HG03565 (cell line): ENCODE results near the gene SH3GL1.

Experiments used
- ATAC-seq: cut with Tn5 transposase; IDR thresholded peaks from one replicate; pipeline ENCODE4 v1.9.1; 2021; ENCODE audit warnings: mild to moderate bottlenecking, moderate library complexity; ENCODE audit not compliant: unreplicated experiment

Gene SH3GL1

DNA sequence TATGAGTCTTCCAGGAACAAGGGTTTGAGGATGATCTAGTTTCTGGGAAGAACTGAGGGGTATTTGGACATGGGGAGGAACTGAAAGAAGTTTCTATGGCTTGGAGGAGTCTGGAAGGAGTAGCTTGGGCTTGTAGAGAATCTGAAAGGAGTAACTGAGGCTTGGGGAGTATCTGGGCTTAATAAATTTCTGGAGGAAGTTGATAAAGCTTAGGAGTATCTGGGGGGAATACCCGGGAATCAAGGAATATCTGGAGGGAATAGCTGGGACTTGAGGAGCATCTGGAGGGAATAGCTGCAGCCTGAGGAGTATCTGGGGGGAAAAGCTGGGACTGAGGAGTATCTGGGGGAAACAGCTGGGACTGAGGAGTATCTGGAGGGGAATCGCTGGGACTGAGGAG lies 79.9 kb downstream of the SH3GL1 start:
- ATAC-seq: no peak

DNA sequence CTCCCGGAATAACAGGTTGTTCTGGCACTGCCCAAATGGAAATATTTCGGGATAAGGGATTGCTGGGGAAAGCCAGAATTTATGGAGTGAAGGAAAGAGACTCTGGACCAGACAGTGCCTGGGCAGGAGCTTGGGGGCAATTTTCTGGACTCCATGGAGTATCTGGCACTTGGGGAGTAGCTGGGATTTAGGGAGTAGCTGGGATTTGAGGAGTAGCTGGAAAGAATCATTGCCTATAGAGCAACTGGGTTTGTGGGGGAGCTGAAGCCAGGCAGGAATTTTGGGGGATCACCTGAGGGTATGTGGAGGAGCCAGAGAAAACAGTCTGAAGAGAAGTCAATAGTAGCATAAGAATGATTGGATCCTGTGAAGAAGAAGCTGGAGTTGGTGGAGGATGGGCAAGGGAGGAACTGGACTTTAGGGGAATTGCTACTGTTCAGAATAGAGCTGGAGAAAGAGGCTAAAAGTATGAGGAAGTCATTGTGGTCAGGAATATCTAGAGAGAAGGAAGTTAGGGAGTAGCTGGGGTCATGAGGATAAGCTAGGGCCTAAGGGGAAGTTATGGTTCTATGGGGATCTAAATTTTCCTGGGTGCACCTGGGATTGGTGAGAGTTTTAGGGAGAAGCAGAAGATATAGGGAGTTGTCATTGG lies 81.2 kb downstream of the SH3GL1 start:
- no peak for ATAC-seq

DNA sequence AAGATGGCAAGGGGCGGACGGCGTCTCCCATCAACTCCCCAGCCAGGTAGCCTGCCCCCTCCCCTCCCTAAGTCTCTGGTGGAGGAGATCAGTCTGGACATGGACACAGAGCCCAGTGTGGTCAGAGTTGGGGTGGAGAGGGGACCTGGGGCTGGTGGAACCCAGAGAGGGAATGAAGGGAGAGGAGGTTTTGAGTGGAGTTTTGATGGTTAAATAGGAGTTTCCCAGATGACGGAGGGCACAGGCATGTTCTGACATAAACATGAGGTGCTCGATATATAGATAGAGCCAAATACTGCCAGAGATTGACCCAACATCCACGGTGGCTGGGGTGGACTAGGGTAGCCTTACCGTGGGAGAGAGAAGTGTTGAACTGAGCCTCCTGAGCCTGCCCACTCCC lies 81.9 kb downstream of the SH3GL1 start:
- ATAC-seq: no peak

DNA sequence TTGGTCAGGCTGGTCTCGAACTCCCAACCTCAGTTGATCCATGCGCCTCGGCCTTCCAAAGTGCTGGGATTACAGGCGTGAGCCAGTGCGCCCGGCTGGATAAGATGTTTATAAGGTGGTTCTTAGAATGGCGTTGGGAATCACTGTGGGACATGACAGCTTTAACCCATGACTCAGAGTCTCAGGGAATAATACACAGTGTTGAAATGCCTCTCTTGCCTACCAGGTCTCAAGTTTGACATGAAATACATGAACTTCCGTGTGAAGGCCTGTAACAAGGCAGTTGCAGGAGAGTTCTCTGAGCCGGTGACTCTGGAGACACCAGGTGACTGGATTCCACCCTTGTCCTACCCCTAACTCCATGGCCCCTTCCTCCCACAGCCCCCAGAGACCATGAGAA lies 83.4 kb downstream of the SH3GL1 start:
- no peak for ATAC-seq

DNA sequence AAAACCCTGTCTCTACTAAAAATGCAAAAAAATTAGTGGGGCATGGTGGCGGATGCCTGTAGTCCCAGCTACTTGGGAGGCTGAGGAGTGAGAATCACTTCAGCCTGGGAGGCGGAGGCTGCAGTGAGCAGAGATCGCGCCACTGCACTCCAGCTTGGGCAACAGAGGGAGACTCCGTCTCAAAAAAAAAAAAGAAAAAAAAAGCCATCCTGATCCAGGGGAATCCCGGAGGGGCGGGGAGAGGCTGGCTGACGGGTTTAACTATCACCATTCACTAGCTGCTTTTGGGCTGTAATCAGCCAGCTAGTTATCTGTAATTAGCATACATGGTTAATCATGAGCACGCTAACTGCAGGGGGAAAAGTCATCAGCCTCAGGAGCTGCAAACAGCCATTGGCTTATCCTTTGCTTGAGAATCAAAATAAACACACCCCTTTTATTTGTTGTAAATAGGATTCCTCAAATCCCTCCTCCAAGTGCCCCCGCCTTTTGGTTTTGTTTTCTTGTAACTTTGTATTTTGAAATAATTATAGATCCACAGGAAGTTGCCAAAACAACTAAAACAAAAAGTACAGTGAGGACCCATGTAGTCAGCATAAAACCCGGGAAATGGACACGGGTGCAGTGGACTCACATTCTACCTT lies 86.4 kb downstream of the SH3GL1 start:
- ATAC-seq: no peak
